SIG-M5 (cell line): ENCODE data around the gene ART4.

Experiments
- DNase-seq: peaks from one replicate; lab custom pipeline; 2025; lab: John Stamatoyannopoulos, UW

The ART4 gene

GRCh38 chr12:14850929-14851663, 7.8 kb upstream of the ART4 start:
- no peak for DNase-seq

GRCh38 chr12:14849661-14850060, 6.3 kb upstream of the ART4 start:
- no peak for DNase-seq

GRCh38 chr12:14846876-14847580, 3.7 kb upstream of the ART4 start:
- DNase-seq = no peak

GRCh38 chr12:14846042-14846587, 2.8 kb upstream of the ART4 start:
- DNase-seq = no peak

GRCh38 chr12:14845350-14845750, 2.0 kb upstream of the ART4 start:
- no peak for DNase-seq

- no peak for DNase-seq
Observed at GRCh38 chr12:14844401-14844800, 1.1 kb upstream of the ART4 start.

GRCh38 chr12:14842315-14842714, 1.0 kb downstream of the ART4 start:
- DNase-seq = no peak

- no peak for DNase-seq
Observed at GRCh38 chr12:14841761-14842160, 1.6 kb downstream of the ART4 start.

GRCh38 chr12:14840616-14841015, 2.7 kb downstream of the ART4 start:
- DNase-seq = no peak

GRCh38 chr12:14839262-14839661, 4.1 kb downstream of the ART4 start:
- no peak for DNase-seq

- no peak for DNase-seq
Observed at GRCh38 chr12:14836336-14837210, 6.8 kb downstream of the ART4 start.

GRCh38 chr12:14834509-14834908, 8.8 kb downstream of the ART4 start:
- no peak for DNase-seq

- no peak for DNase-seq
Observed at GRCh38 chr12:14833952-14834351, 9.4 kb downstream of the ART4 start.

- no peak for DNase-seq
Observed at GRCh38 chr12:14833336-14833735, 10.0 kb downstream of the ART4 start.

GRCh38 chr12:14828892-14829291, 14.4 kb downstream of the ART4 start:
- no peak for DNase-seq

GRCh38 chr12:14827043-14827442, 16.3 kb downstream of the ART4 start:
- no peak for DNase-seq

GRCh38 chr12:14826491-14826890, 16.8 kb downstream of the ART4 start:
- no peak for DNase-seq

- DNase-seq = no peak
Observed at GRCh38 chr12:14825256-14825655, 18.1 kb downstream of the ART4 start.

GRCh38 chr12:14824012-14824634, 19.2 kb downstream of the ART4 start:
- DNase-seq = no peak

- no peak for DNase-seq
Observed at GRCh38 chr12:14814014-14814413, 29.3 kb downstream of the ART4 start, which contains the start of gene SMCO3. Gene SMCO3, minus strand, starts transcription at chr12:14814182. Its CDS starts 7,502 bp downstream, at chr12:14806680.

- DNase-seq = no peak
Observed at GRCh38 chr12:14811486-14811885, 31.8 kb downstream of the ART4 start.

GRCh38 chr12:14810953-14811483, 32.3 kb downstream of the ART4 start:
- no peak for DNase-seq
